Coronary artery (tissue), 2 donors: ENCODE measurements around the gene RPS3A.

Source experiments
- DNase-seq: peaks from one replicate; pipeline ENCODE4 v3.0.0-alpha.2; 2017; ENCODE audit warnings: low spot score
- H3K27ac ChIP-seq, 2 donors: fragments of 200-600 bp; sonication (generic); one replicate each; pipeline ENCODE4 v1.5.1; 2016 to 2019
- H3K4me3 ChIP-seq: fragments of 200-600 bp; sonication (generic); 2 replicates; pipeline ENCODE4 v1.5.1; 2016; ENCODE audit warnings: mild to moderate bottlenecking, moderate library complexity
- TF ChIP-seq, protein P1 (sequence below): fragments of 200-600 bp; sonication (generic); IDR thresholded peaks from one replicate; pipeline ENCODE4 v1.5.1; 2019; ENCODE audit warnings: antibody characterized with exemption

The RPS3A gene

DNA sequence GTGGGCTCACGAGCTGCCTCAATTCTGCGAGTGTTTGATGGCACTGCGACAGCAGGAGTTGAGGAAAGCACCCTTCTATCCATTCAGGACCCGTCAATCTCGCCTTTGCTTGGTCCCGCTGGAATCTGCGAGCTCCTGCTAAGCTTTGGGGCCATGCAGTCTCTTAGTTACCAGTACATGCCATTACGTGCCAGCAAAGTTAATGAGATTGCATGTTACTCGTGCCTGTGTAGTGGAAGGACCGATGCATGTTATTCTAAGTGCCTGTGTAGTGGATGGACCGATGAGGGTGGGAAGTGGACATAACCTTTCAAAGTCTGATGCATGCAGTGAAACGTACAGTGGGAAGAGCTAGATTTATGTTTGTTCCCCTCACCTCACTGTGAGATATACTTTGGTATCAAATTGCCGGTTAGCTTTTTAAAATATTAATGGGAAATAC, 569 bp downstream of the RPS3A start:
- TF ChIP-seq, protein P1, sequence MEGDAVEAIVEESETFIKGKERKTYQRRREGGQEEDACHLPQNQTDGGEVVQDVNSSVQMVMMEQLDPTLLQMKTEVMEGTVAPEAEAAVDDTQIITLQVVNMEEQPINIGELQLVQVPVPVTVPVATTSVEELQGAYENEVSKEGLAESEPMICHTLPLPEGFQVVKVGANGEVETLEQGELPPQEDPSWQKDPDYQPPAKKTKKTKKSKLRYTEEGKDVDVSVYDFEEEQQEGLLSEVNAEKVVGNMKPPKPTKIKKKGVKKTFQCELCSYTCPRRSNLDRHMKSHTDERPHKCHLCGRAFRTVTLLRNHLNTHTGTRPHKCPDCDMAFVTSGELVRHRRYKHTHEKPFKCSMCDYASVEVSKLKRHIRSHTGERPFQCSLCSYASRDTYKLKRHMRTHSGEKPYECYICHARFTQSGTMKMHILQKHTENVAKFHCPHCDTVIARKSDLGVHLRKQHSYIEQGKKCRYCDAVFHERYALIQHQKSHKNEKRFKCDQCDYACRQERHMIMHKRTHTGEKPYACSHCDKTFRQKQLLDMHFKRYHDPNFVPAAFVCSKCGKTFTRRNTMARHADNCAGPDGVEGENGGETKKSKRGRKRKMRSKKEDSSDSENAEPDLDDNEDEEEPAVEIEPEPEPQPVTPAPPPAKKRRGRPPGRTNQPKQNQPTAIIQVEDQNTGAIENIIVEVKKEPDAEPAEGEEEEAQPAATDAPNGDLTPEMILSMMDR: no peak
- peak overlapping the region; percentile 97 for H3K4me3 ChIP-seq
- DNase-seq: no peak
- peak overlapping the region; percentile 91 to 95 for H3K27ac ChIP-seq

DNA sequence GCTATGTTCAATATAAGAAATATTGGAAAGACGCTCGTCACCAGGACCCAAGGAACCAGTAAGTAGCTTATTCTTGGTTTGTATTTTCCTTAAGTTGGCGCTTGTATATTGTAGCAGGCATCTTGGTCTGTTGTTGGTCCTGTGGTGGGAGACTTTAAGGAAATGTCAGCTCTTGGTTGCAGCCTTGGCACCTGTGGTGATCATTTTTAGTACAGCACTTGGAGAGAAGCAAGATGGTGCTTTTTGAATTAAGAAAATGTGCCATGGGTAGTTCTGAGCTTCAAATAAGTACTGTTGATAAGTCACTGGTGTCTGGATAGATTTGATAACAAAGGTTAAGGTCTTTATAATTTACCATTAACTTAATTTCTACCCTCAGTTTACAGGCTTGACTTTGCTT, 1.1 kb downstream of the RPS3A start:
- peak overlapping the region in 1 of 2 donors; percentile 95 for H3K27ac ChIP-seq
- peak overlapping the region; percentile 97 for H3K4me3 ChIP-seq
- TF ChIP-seq, protein P1: no peak
- DNase-seq: no peak

DNA sequence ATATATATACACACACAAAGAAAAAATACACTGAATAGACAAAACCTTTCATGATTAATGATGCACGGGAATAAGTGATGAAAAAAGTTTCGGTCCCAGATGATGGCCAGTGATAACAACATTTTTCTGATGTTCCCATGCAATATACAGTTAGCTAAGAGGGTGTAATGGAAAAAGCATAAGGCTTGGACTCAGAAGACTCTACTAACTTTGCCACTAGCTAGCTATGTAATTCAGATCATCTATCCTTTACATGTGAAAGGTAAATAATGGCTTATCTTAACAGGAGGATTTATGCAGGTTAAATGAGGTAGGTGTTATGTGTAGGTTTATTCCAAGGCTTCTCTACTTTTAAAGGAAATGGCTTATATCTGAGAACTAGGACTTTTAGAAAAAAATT, 4.3 kb downstream of the RPS3A start:
- no peak overlapping the region for H3K4me3 ChIP-seq
- H3K27ac ChIP-seq: no peak overlapping the region
- TF ChIP-seq, protein P1: no peak
- no peak for DNase-seq

DNA sequence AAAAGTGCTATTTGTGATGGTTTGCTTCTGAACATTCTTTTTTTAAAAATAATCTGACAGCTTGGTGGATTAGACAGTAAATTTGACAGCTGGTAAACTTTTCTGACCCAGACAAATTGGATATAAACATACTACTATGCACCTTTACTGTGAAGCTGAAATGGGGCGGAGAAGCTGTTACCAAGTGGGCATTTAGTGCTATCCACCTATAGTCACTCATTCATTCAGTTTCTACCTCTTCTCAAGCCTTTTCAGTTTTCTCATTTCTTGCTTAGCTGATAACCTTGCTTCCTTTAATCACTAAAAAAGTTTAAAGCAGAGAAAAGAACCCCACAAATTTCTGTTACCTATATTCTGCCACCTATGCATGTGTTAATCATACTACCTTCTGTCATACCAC, 5.2 kb downstream of the RPS3A start:
- Histone ChIP-seq H3K27ac (no peak overlapping the region), H3K4me3 (no peak overlapping the region)
- no peak for DNase-seq
- TF ChIP-seq, protein P1: no peak

DNA sequence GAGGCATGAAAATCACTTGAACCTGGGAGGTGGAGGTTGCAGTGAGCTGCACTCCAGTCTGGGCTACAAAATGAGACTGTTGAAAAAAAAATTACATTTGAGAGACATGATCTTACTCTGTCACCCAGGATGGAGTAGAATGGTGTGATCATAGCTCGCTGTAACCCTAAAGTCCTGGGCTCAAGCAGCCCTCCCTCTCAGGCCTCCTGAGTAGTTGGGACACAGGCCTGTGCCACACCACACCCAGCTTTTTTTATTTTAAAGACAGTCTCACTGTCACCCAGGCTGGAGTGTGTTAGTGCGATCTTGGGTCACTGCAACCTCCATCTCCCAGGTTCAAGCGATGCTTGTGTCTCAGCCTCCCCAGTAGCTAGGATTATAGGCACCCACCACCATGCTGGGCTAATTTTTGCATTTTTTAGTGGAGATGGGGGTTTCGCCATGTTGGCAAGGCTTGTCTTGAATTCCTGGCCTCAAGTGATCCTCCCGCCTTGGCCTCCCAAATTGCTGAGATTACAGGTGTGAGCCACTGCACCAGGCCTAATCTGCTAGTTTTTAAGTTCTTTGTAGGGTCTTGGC, 6.1 kb downstream of the RPS3A start:
- TF ChIP-seq, protein P1: no peak
- no peak for DNase-seq
- H3K4me3 ChIP-seq: no peak overlapping the region
- no peak overlapping the region for H3K27ac ChIP-seq

DNA sequence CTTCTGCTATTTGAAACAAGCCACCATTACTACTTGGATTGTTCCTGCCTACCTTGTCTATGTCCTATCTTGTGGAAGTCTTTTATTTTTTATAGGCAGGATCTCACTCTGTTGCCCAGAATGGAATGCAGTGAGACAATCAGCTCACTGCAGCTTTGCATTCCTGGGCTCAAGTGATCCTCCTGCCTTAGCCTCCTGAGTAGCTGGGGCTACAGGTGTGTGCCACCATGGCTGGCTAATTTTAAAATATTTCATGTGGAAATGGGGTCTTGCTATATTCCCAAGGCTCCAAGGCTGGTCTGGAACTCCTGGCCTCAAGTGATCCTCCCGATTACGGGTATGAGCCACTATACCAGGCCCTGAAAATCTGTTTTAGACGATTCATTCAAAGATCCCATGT, 7.6 kb downstream of the RPS3A start:
- H3K27ac ChIP-seq: no peak overlapping the region
- H3K4me3 ChIP-seq: no peak overlapping the region
- no peak for DNase-seq
- TF ChIP-seq, protein P1: no peak

DNA sequence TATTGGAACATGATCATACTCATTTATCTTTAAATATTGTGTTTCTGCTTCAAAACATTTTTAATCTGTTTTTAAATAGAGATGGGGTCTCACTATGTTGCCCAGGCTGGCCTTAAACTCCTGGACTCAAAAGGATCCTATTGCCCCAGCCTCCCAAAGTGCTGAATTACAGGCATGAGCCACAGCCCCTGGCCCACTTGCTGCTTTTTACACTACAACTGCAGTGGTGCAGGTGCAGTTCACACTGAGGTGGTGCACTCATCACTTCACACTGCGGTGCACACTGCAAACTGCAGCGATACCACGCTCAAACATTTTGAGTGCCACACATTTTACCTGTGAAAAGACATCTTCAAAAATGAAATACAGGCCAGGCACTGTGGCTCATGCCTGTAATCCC, 10.8 kb downstream of the RPS3A start:
- TF ChIP-seq, protein P1: no peak
- H3K4me3 ChIP-seq: no peak overlapping the region
- no peak overlapping the region for H3K27ac ChIP-seq
- no peak for DNase-seq
